ENCODE measurements around the gene ATPAF1. TPM values are rescaled to one million over a fixed set of nuclear protein-coding genes. Genes with fewer than 3 reads are reported as not detected.

ATPAF1 gene
- total RNA-seq, 1 experiment from 2014 or later: 39.0 TPM

DNA sequence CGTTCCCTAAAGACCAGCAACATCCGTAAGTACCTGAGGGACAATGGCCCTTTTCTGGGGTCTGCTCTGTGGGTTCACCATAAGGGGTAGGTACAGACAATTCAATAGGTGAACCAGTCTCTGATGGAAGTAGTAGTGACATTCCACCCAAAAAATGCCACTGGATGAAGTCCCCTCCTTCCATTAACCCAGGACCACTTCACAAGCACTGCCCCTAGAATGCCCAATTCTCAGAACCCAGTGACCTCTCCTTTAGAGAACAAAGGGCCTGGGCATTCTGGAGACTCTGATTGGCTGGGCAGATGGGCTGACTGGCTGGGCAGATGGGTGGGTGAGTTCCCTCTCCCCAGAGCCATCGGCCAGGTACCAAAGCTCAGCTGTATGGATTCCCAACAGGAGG lies 3.4 kb upstream of the ATPAF1 start, which contains the start of gene TEX38:
Gene TEX38, plus strand, starts transcription at position 301 of the 400 bp plus-strand sequence. Its CDS starts 81 bp downstream, at position 382.
- peaks cover 11% of the 10 kb centered on the region; the same call in 1 of the 2 replicates for H3K4me1 ChIP-seq (ENCODE audit: control insufficient read depth, insufficient read depth, low read length)
- H3K27ac ChIP-seq (ENCODE audit: low read length): no peak within 1 kb of the TSS
- TF ChIP-seq, protein P1, sequence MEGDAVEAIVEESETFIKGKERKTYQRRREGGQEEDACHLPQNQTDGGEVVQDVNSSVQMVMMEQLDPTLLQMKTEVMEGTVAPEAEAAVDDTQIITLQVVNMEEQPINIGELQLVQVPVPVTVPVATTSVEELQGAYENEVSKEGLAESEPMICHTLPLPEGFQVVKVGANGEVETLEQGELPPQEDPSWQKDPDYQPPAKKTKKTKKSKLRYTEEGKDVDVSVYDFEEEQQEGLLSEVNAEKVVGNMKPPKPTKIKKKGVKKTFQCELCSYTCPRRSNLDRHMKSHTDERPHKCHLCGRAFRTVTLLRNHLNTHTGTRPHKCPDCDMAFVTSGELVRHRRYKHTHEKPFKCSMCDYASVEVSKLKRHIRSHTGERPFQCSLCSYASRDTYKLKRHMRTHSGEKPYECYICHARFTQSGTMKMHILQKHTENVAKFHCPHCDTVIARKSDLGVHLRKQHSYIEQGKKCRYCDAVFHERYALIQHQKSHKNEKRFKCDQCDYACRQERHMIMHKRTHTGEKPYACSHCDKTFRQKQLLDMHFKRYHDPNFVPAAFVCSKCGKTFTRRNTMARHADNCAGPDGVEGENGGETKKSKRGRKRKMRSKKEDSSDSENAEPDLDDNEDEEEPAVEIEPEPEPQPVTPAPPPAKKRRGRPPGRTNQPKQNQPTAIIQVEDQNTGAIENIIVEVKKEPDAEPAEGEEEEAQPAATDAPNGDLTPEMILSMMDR (IDR thresholded peaks at IDR 0.05): no peak
- TF ChIP-seq SIN3A (IDR thresholded peaks at IDR 0.05; ENCODE audit: borderline replicate concordance, insufficient read depth, low read depth, low read length) (no peak), TCF7L2 (IDR thresholded peaks at IDR 0.05; ENCODE audit: low read depth, low read length) (no peak), POLR2AphosphoS5 (IDR thresholded peaks at IDR 0.05; ENCODE audit: low read depth, low read length) (no peak), REST (IDR thresholded peaks at IDR 0.05; ENCODE audit: insufficient read depth in 1 of 2, low read depth in 2 of 2, low read length in 1 of 2) (no peak)
- H3K4me3 ChIP-seq (ENCODE audit: low read depth in 2 of 2, low read length in 2 of 2): no peak within 1 kb of the TSS
- no peaks in the 10 kb centered on the region for H3K27me3 ChIP-seq (ENCODE audit: control insufficient read depth, insufficient read depth, low read length)
- no peaks in the 10 kb centered on the region for H3K9me3 ChIP-seq (ENCODE audit: control insufficient read depth, insufficient read depth, low read depth, low read length)
- no peak for DNase-seq (ENCODE audit: low read depth, low spot score)
- intact Hi-C loops (cut with micrococcal nuclease; ENCODE audit: unreplicated experiment) (no loop called here), in situ Hi-C loops (cut with HindIII; ENCODE audit: low pct_unique_long_range_greater_than_20kb, low sequenced_read_pairs) (no loop called here)
- no TSS peak for BruUV-seq (replicated peaks)
- H3K36me3 ChIP-seq (ENCODE audit: control insufficient read depth, insufficient read depth, low read length): peaks cover 8% of the 10 kb centered on the region
- ChIA-PET POLR2A (no interaction called here), CTCF (no interaction called here)
- no peak for ATAC-seq

- H3K9me3 ChIP-seq (ENCODE audit: control insufficient read depth, insufficient read depth, low read depth, low read length): no peaks in the 10 kb centered on the region
- ChIA-PET POLR2A (no interaction called here), CTCF (no interaction called here)
- peaks cover 11% of the 10 kb centered on the region; the same call in 1 of the 2 replicates for H3K4me1 ChIP-seq (ENCODE audit: control insufficient read depth, insufficient read depth, low read length)
- BruUV-seq (replicated peaks): no TSS peak
- in situ Hi-C loops (cut with HindIII; ENCODE audit: low pct_unique_long_range_greater_than_20kb, low sequenced_read_pairs) (no loop called here), intact Hi-C loops (cut with micrococcal nuclease; ENCODE audit: unreplicated experiment) (no loop called here)
- DNase-seq (ENCODE audit: low read depth, low spot score) (no peak), ATAC-seq (no peak)
- no peak overlapping the region for H3K4me3 ChIP-seq (ENCODE audit: low read depth in 2 of 2, low read length in 2 of 2)
- no peak overlapping the region for H3K27ac ChIP-seq (ENCODE audit: low read length)
- H3K27me3 ChIP-seq (ENCODE audit: control insufficient read depth, insufficient read depth, low read length): no peaks in the 10 kb centered on the region
- TF ChIP-seq POLR2AphosphoS5 (IDR thresholded peaks at IDR 0.05; ENCODE audit: low read depth, low read length) (no peak), REST (IDR thresholded peaks at IDR 0.05; ENCODE audit: insufficient read depth in 1 of 2, low read depth in 2 of 2, low read length in 1 of 2) (no peak), SIN3A (IDR thresholded peaks at IDR 0.05; ENCODE audit: borderline replicate concordance, insufficient read depth, low read depth, low read length) (no peak), TCF7L2 (IDR thresholded peaks at IDR 0.05; ENCODE audit: low read depth, low read length) (no peak)
- TF ChIP-seq, protein P1 (IDR thresholded peaks at IDR 0.05): no peak
- H3K36me3 ChIP-seq (ENCODE audit: control insufficient read depth, insufficient read depth, low read length): 0 out of 2 replicates have a peak, but pooled peaks cover 2% of the 10 kb centered on the region
Measured at GRCh38 chr1:46670134-46670533, 2.0 kb upstream of the ATPAF1 start.

Measured in Panc1 (cell line).